ENCODE measurements around the gene HHIP.

HHIP gene

DNA sequence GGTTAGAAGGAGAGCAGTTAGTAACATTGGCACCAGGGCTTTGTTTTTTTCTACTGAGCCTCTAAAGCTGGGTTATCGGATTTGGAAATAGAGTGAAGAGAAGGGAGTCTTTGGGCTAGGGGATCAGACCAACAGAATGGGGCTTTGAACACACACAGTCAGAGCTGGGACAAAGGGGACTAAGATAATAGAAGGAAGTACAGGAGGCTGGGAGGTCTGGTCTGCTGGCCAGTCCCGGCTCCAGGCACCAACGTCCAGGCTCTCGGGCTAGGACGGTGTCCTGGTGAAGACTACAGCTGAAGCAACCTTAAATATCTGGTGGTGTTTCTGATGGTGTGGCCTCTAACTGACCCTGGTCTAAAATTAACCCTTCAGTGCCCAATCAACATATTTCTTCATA lies 57.5 kb downstream of the HHIP start:
- POLR2A ChIA-PET, result no interaction called here

DNA sequence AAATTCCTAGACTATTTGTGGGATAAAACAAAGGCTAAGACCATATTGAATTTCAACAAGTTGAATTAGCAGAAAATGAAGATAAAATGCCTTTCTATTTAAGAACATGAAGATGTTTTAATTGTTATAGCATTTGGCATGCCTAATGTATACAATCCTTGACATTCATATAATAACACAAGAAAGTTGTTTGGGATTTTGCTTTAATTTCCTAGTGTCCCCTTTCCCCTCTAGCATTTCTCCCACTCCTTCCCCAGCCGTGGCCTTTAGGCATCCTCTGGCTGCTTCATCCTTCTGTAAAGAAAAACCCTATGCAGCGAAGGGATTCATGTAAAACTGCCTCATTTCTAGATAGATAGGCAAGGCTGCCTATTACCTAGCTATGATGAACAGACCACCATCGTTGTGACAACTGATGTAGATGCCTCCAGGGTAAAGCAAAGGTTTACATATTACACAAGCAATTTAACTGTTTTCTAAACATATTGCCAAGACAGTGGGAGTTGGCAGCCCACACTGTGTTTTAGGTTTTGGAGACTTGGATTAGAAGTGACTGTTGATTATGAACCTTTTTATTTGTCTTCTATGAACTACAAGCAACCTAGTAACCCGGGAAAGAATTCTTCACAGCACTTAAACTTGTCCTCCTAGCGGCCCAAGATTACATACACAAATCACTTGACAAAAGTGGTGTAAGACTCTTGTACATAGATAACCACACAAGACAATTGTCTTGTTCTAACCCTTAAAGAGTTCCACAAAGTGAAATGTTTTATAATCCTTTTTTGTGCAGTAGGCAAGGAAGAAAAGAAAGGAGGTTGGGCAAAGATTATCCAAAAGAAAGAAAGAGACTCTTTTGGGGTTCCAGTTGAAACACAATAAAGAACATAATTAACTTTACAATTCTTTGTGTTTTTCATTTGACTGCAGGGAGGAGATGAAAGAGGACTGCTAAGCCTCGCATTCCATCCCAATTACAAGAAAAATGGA lies 59.9 kb downstream of the HHIP start:
- Histone ChIP-seq H3K27me3 (replicated peaks in 2 of 5; ENCODE audit: control insufficient read depth in 4 of 5, insufficient read depth in 5 of 5, low read length in 4 of 5) (no peaks in the 10 kb centered on the region), H3K27ac (ENCODE audit: insufficient read depth in 1 of 2, low read depth in 1 of 2, low read length in 2 of 2, poor library complexity in 1 of 2, severe bottlenecking in 2 of 2) (no peak overlapping the region), H3K4me3 (ENCODE audit: control insufficient read depth in 1 of 7, extremely low read depth in 1 of 7, insufficient read depth in 4 of 7, low read depth in 2 of 7, low read length in 6 of 7) (no peak overlapping the region), H3K36me3 (ENCODE audit: control insufficient read depth in 4 of 4, insufficient read depth in 4 of 4, low read length in 3 of 4) (no peaks in the 10 kb centered on the region), H3K9me3 (ENCODE audit: control extremely low read depth in 1 of 5, control insufficient read depth in 4 of 5, insufficient read depth in 2 of 5, low read depth in 1 of 5, low read length in 4 of 5) (no peaks in the 10 kb centered on the region), H3K4me1 (ENCODE audit: control extremely low read depth in 1 of 4, control insufficient read depth in 4 of 4, insufficient read depth in 4 of 4, low read length in 3 of 4) (no peaks in the 10 kb centered on the region)
- no peak for DNase-seq
- 79% methylated on average over 2 of the region's 6 CpGs for WGBS (ENCODE audit: insufficient coverage)
- POLR2A ChIA-PET, result no interaction called here
- CTCF ChIA-PET, result no interaction called here

More for the DNA sequence above, 57.5 kb downstream of the HHIP start:
- Histone ChIP-seq H3K36me3 (ENCODE audit: control insufficient read depth in 4 of 4, insufficient read depth in 4 of 4, low read length in 3 of 4) (no peaks in the 10 kb centered on the region), H3K4me1 (ENCODE audit: control extremely low read depth in 1 of 4, control insufficient read depth in 4 of 4, insufficient read depth in 4 of 4, low read length in 3 of 4) (no peaks in the 10 kb centered on the region), H3K27me3 (replicated peaks in 2 of 5; ENCODE audit: control insufficient read depth in 4 of 5, insufficient read depth in 5 of 5, low read length in 4 of 5) (no peaks in the 10 kb centered on the region), H3K4me3 (ENCODE audit: control insufficient read depth in 1 of 7, extremely low read depth in 1 of 7, insufficient read depth in 4 of 7, low read depth in 2 of 7, low read length in 6 of 7) (no peak overlapping the region), H3K9me3 (ENCODE audit: control extremely low read depth in 1 of 5, control insufficient read depth in 4 of 5, insufficient read depth in 2 of 5, low read depth in 1 of 5, low read length in 4 of 5) (no peaks in the 10 kb centered on the region), H3K27ac (ENCODE audit: insufficient read depth in 1 of 2, low read depth in 1 of 2, low read length in 2 of 2, poor library complexity in 1 of 2, severe bottlenecking in 2 of 2) (no peak overlapping the region)
- DNase-seq, result no peak
- WGBS (ENCODE audit: insufficient coverage), result 94% methylated on average over 2 of the region's 5 CpGs
- CTCF ChIA-PET, result no interaction called here

DNA sequence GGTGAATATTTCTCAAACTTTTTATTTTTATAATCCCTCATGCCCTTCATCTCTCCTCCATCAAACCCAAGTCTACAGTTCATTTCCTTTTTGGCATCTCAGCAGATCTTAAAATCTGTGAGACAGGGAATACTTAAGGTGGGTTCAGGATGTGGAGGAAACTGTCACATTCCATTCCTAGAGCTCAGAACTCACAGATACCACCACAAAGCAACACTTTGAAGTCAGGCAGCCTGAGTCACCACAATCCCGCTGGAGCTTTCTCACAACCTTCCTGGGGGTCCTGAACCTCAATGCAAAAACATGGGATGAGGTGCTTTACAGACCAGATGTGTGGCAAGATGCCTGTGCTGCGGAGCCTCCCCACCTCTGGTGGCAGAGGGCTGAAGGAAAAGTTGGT lies 63.2 kb downstream of the HHIP start:
- ChIA-PET POLR2A (no interaction called here), CTCF (no interaction called here)
- H3K27ac ChIP-seq (ENCODE audit: insufficient read depth in 1 of 2, low read depth in 1 of 2, low read length in 2 of 2, poor library complexity in 1 of 2, severe bottlenecking in 2 of 2), result no peak overlapping the region
- H3K9me3 ChIP-seq (ENCODE audit: control extremely low read depth in 1 of 5, control insufficient read depth in 4 of 5, insufficient read depth in 2 of 5, low read depth in 1 of 5, low read length in 4 of 5), result no peaks in the 10 kb centered on the region
- no peak overlapping the region for H3K4me3 ChIP-seq (ENCODE audit: control insufficient read depth in 1 of 7, extremely low read depth in 1 of 7, insufficient read depth in 4 of 7, low read depth in 2 of 7, low read length in 6 of 7)
- WGBS (ENCODE audit: insufficient coverage), result 33% methylated on average over 1 of the region's 2 CpGs
- no peaks in the 10 kb centered on the region for H3K27me3 ChIP-seq (replicated peaks in 2 of 5; ENCODE audit: control insufficient read depth in 4 of 5, insufficient read depth in 5 of 5, low read length in 4 of 5)
- no peak for DNase-seq
- no peaks in the 10 kb centered on the region for H3K36me3 ChIP-seq (ENCODE audit: control insufficient read depth in 4 of 4, insufficient read depth in 4 of 4, low read length in 3 of 4)
- H3K4me1 ChIP-seq (ENCODE audit: control extremely low read depth in 1 of 4, control insufficient read depth in 4 of 4, insufficient read depth in 4 of 4, low read length in 3 of 4), result no peaks in the 10 kb centered on the region

DNA sequence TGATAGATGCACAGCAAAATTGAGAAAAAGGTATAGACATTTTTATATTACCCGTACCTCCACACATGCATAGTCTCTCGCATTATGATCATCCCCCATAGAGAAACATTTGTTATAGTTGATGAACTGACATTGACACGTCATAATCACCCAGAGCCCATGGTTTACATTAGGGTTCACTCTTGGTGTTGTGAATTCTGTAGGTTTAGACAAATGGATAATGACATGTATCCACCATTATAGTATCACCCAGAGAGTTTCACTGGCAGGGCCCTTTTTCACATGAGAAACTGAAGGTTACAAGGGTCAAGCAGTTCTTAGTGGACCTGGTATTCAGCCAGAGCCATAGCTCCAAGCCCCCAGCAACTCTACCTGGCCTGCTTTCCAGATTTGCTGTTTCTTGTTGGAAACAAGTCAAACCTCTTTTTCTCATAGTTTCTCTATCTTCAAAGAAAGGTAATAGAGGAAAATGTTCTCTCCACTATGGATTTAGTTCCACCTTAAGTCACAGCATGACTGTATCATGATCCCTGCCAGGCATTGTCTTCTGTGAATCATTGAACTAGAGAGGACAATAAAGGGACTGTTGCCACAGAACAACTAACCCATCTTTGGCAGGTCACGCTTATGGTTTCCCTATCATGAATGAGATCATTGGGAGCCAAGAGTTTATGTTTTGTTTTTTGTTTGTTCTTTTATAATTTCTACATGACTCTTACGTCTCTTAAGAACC lies 64.0 kb downstream of the HHIP start:
- WGBS (ENCODE audit: insufficient coverage), result no CpG with 5 or more reads among the region's 5 CpGs
- no peaks in the 10 kb centered on the region for H3K36me3 ChIP-seq (ENCODE audit: control insufficient read depth in 4 of 4, insufficient read depth in 4 of 4, low read length in 3 of 4)
- no peak overlapping the region for H3K27ac ChIP-seq (ENCODE audit: insufficient read depth in 1 of 2, low read depth in 1 of 2, low read length in 2 of 2, poor library complexity in 1 of 2, severe bottlenecking in 2 of 2)
- no peaks in the 10 kb centered on the region for H3K27me3 ChIP-seq (replicated peaks in 2 of 5; ENCODE audit: control insufficient read depth in 4 of 5, insufficient read depth in 5 of 5, low read length in 4 of 5)
- ChIA-PET POLR2A (no interaction called here), CTCF (no interaction called here)
- DNase-seq, result no peak
- H3K4me3 ChIP-seq (ENCODE audit: control insufficient read depth in 1 of 7, extremely low read depth in 1 of 7, insufficient read depth in 4 of 7, low read depth in 2 of 7, low read length in 6 of 7), result no peak overlapping the region
- H3K4me1 ChIP-seq (ENCODE audit: control extremely low read depth in 1 of 4, control insufficient read depth in 4 of 4, insufficient read depth in 4 of 4, low read length in 3 of 4), result no peaks in the 10 kb centered on the region
- no peaks in the 10 kb centered on the region for H3K9me3 ChIP-seq (ENCODE audit: control extremely low read depth in 1 of 5, control insufficient read depth in 4 of 5, insufficient read depth in 2 of 5, low read depth in 1 of 5, low read length in 4 of 5)

DNA sequence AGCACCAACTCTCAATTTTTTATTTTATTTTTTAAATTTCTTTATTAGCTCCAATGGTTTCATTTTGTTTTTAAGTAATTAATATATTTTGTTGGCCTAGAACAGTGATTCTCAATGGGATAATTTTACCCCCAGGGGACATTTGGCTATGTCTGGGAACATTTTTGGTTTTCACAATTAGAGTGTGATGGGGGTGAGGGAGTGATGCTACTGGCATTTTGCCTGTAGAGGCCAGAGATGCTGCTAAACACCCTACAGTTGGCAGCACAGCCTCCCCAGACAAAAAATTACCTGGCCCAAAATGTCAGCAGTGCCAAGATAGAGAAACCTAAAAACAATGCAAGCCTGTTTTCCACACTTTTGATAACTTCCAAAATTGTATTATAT lies 64.6 kb downstream of the HHIP start:
- POLR2A ChIA-PET, result no interaction called here
- H3K9me3 ChIP-seq (ENCODE audit: control extremely low read depth in 1 of 5, control insufficient read depth in 4 of 5, insufficient read depth in 2 of 5, low read depth in 1 of 5, low read length in 4 of 5), result no peaks in the 10 kb centered on the region
- H3K4me1 ChIP-seq (ENCODE audit: control extremely low read depth in 1 of 4, control insufficient read depth in 4 of 4, insufficient read depth in 4 of 4, low read length in 3 of 4), result no peaks in the 10 kb centered on the region
- no peak for DNase-seq
- H3K4me3 ChIP-seq (ENCODE audit: control insufficient read depth in 1 of 7, extremely low read depth in 1 of 7, insufficient read depth in 4 of 7, low read depth in 2 of 7, low read length in 6 of 7), result no peak overlapping the region
- H3K36me3 ChIP-seq (ENCODE audit: control insufficient read depth in 4 of 4, insufficient read depth in 4 of 4, low read length in 3 of 4), result no peaks in the 10 kb centered on the region
- no peak overlapping the region for H3K27ac ChIP-seq (ENCODE audit: insufficient read depth in 1 of 2, low read depth in 1 of 2, low read length in 2 of 2, poor library complexity in 1 of 2, severe bottlenecking in 2 of 2)
- CTCF ChIA-PET, result no interaction called here
- H3K27me3 ChIP-seq (replicated peaks in 2 of 5; ENCODE audit: control insufficient read depth in 4 of 5, insufficient read depth in 5 of 5, low read length in 4 of 5), result no peaks in the 10 kb centered on the region

GRCh38 chr4:144711700-144712456 lies 65.9 kb downstream of the HHIP start:
- Histone ChIP-seq H3K36me3 (ENCODE audit: control insufficient read depth in 4 of 4, insufficient read depth in 4 of 4, low read length in 3 of 4) (no peaks in the 10 kb centered on the region), H3K9me3 (ENCODE audit: control extremely low read depth in 1 of 5, control insufficient read depth in 4 of 5, insufficient read depth in 2 of 5, low read depth in 1 of 5, low read length in 4 of 5) (no peaks in the 10 kb centered on the region), H3K27me3 (replicated peaks in 2 of 5; ENCODE audit: control insufficient read depth in 4 of 5, insufficient read depth in 5 of 5, low read length in 4 of 5) (no peaks in the 10 kb centered on the region), H3K4me3 (ENCODE audit: control insufficient read depth in 1 of 7, extremely low read depth in 1 of 7, insufficient read depth in 4 of 7, low read depth in 2 of 7, low read length in 6 of 7) (no peak overlapping the region), H3K27ac (ENCODE audit: insufficient read depth in 1 of 2, low read depth in 1 of 2, low read length in 2 of 2, poor library complexity in 1 of 2, severe bottlenecking in 2 of 2) (no peak overlapping the region), H3K4me1 (ENCODE audit: control extremely low read depth in 1 of 4, control insufficient read depth in 4 of 4, insufficient read depth in 4 of 4, low read length in 3 of 4) (no peaks in the 10 kb centered on the region)
- DNase-seq, result no peak
- CTCF ChIA-PET, result no interaction called here
- POLR2A ChIA-PET, result no interaction called here
- WGBS (ENCODE audit: insufficient coverage), result 83% methylated on average over 1 of the region's 4 CpGs

GRCh38 chr4:144712775-144713174 lies 66.8 kb downstream of the HHIP start:
- ChIA-PET CTCF (no interaction called here), POLR2A (no interaction called here)
- H3K27ac ChIP-seq (ENCODE audit: insufficient read depth in 1 of 2, low read depth in 1 of 2, low read length in 2 of 2, poor library complexity in 1 of 2, severe bottlenecking in 2 of 2), result no peak overlapping the region
- no peaks in the 10 kb centered on the region for H3K36me3 ChIP-seq (ENCODE audit: control insufficient read depth in 4 of 4, insufficient read depth in 4 of 4, low read length in 3 of 4)
- no peaks in the 10 kb centered on the region for H3K27me3 ChIP-seq (replicated peaks in 2 of 5; ENCODE audit: control insufficient read depth in 4 of 5, insufficient read depth in 5 of 5, low read length in 4 of 5)
- no peak for DNase-seq
- WGBS (ENCODE audit: insufficient coverage), result no CpG with 5 or more reads among the region's 3 CpGs
- no peaks in the 10 kb centered on the region for H3K9me3 ChIP-seq (ENCODE audit: control extremely low read depth in 1 of 5, control insufficient read depth in 4 of 5, insufficient read depth in 2 of 5, low read depth in 1 of 5, low read length in 4 of 5)
- no peak overlapping the region for H3K4me3 ChIP-seq (ENCODE audit: control insufficient read depth in 1 of 7, extremely low read depth in 1 of 7, insufficient read depth in 4 of 7, low read depth in 2 of 7, low read length in 6 of 7)
- H3K4me1 ChIP-seq (ENCODE audit: control extremely low read depth in 1 of 4, control insufficient read depth in 4 of 4, insufficient read depth in 4 of 4, low read length in 3 of 4), result no peaks in the 10 kb centered on the region
